ENCODE results near the gene PAX8. TPM values are rescaled to one million over a fixed set of nuclear protein-coding genes. Genes with fewer than 3 reads are reported as not detected.
"Not testable (repeated sequence)": the region's sequence is repeated elsewhere in the genome, so short reads cannot be mapped to it uniquely, and the experiment has no call there.

Gene PAX8
- total RNA-seq, 2 donors from 2014 or later = 1.3 to 13.2 TPM

DNA sequence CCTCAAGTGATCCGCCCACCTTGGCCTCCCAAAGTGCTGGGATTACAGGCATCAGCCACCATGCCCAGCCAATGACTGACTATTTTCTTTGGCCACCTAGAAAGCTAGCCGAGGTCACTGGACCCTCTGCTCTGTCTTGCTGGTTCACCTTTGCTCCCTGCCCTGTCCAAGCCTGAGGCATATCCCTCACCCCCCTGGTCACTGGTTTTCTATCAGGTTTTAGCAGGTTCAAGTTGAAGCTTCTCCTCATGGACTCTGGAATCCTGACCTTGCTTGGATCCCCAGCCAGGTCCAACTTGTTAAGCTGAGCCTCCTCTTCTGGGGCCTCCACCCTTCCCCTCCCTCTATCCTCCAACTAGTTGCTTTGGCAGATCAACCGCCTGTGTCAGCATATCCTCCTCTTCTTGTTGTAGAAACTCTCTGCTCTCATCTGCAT lies 33.4 kb downstream of the PAX8 start:
- intact Hi-C loops (cut with DNase I, micrococcal nuclease) = loop anchor here (5.0 kb wide), 1 partner anchor 127 kb away; no protein-coding TSS in a partner anchor
- DNase-seq (no peak), ATAC-seq (peak; percentile 22)

DNA sequence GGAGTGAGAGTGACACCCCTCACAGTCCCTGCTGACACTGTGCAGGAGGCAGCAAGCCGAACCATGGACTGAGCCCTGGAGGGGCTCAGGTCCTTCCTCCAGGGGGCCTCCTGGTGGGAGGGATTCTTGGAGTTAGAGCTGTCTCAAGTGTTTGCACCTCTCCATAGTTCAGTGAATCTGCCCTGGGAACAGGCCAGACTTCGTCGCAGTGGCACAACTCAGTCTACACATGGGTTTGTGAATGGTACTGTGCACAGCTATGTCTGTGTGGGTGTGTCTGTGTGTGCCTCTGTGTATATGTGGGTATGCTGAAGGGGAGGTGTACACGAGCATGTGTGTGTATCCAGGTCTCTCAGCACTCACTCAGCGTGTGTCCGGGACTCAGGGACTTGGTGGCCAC lies 36.4 kb downstream of the PAX8 start:
- intact Hi-C loops (cut with DNase I, micrococcal nuclease) = no loop called here
- DNase-seq (no peak), ATAC-seq (no peak)

DNA sequence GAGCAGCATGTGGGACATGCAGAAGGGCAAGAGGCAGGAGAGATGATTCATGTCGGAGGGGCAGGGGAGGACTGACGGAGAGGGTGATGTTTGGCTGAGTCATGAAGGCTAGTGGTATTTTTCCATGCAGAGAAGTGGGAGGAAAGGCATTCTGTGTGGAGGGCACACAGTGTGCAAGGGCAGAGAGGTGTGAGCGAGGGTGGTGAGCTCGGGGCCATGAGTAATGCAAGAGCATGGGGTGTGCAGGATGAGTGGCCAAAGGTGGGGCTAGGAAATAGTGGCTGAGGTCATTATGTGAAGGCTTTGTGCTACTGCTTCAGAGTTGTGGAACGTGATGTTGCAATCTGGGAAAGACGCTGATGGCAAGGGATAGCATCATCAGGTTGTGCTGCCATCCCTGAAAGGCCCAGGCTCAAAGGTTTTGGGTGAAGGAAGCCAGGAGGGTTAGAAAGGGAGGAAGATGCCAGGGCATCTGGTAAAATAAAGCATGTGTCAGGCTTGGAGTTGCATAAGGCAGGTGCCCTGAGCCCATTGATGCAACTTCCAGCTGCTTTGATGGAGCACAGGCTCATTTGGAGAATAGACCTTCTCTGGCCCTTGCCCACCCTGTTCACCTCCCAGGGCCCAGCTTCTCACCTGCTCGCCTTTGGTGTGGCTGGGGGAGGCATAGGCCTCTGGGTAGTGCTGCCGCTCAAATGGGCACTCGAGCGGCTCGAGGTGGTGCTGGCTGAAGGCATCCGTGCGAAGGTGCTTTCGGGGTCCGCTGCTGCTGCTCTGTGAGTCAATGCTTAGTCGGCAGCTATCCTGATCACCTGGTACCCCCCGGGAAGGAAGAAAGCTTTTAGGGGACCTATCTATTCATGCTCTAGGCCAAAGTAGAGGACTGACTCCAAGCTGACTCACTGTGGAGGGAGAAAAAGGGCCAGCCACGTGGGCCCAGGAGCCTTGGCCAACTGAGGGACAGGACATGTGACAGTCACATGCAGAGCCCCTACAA lies 37.5 kb downstream of the PAX8 start:
- intact Hi-C loops (cut with DNase I, micrococcal nuclease) = no loop called here

DNA sequence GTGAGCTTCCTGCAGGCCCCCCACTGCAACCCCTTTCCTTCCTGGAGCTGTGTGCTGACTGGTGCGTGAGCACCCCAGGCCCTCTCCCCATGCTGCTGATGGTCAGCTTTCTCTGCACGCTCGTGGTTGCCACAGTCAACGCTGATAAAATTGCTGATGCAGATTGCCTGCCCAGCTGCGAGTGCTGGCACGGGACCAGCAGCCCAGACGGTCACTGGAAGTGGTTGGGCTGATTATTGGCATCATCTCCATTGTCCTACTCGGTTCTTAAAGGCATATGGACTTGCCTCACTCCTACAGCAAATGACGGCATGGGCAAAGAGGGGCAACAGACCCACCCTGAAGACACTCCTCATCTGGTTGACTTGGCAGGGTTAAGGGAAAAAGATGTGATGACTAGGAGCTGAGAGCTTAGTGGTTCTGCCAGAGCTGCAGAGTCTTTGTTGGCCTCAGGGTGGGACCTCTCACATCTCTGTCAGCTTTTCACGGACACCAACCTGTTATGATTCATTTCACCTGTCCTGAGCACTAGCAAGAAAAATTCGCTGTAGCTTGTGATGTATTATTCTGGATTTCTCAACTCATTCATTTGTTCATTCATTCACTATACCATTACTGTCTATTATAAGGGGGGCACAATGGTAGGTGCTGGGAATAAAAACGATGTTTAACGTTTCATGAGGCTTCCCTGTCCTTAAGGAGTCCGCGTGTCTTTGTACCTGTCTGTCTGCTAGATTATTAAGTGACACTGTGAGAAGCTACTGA lies 38.4 kb downstream of the PAX8 start:
- intact Hi-C loops (cut with DNase I, micrococcal nuclease) = no loop called here
- ATAC-seq (no peak), DNase-seq (peak; percentile 72 to 74)

More for the DNA sequence above, 37.5 kb downstream of the PAX8 start:
- DNase-seq (peak in 1 of 2 donors; percentile 56), ATAC-seq (peak; percentile 50)

DNA sequence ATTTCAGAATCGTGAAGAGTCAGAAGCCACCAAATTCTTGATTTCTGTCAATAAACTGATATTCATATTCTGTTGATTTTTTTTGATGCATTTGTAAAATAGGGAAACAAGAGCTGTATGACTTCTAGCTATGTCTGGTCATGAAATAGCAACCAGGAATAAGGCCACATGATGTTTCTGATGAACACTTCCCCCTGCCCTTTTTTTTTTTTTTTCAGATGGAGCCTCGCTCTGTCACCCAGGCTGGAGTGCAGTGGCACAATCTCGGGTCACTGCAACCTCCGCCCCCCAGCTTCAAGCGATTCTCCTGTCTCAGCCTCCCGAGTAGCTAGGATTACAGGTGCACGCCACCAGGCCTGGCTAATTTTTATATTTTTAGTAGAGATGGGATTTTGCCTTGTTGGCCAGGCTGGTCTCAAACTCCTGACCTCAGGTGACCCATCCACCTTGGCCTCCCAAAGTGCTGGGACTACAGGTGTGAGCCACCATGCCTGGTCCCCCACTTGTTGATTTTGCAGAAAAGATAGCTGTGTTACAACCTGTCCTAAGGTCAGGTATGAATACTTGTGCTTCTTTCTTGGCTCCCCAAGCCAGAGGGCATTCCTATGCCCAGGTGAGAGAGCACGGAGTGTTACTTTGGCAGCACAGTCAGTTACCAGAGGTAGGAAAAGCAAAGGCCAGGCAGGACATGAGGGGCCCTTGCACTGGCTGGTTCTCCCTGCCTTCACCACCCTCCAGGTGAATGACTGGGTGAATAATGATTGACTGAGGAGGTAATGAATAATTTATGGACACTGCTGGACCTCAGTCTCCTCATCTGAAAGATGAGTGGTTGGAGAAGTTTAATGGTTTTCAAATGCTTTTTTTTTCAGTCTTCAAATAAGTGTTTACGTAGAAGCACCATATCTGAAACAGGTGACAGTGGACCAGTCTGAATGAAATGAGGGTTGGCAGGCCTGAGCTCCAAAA lies 39.6 kb downstream of the PAX8 start:
- intact Hi-C loops (cut with DNase I, micrococcal nuclease) = no loop called here
- ATAC-seq (no peak), DNase-seq (no peak)

DNA sequence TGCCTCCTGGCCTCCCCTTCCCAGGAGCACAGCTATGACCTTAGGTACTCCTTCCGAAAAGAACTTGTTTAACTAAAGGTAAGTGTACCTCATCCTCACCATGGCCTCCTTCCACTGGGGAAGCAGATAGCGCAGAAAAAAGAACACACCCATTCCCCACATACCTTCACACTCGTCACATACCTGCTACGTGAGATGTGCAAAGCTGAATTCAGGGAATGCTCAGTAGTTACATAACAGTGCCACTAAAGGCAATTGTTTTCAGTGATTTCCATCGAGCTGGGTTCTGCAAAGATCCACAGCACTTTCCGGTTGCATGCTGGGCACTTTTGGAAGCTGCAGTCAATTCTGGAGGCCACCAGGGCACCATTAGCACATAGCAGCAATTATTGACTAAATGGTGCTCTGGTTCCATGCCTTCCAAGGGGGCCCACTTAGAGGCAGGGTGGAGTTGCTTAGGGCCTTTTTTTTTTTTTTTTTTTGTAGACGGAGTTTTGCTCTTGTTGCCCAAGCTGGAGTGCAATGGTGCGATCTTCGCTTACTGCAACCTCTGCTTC lies 41.0 kb downstream of the PAX8 start:
- DNase-seq (no peak), ATAC-seq (no peak)
- intact Hi-C loops (cut with DNase I, micrococcal nuclease) = no loop called here

DNA sequence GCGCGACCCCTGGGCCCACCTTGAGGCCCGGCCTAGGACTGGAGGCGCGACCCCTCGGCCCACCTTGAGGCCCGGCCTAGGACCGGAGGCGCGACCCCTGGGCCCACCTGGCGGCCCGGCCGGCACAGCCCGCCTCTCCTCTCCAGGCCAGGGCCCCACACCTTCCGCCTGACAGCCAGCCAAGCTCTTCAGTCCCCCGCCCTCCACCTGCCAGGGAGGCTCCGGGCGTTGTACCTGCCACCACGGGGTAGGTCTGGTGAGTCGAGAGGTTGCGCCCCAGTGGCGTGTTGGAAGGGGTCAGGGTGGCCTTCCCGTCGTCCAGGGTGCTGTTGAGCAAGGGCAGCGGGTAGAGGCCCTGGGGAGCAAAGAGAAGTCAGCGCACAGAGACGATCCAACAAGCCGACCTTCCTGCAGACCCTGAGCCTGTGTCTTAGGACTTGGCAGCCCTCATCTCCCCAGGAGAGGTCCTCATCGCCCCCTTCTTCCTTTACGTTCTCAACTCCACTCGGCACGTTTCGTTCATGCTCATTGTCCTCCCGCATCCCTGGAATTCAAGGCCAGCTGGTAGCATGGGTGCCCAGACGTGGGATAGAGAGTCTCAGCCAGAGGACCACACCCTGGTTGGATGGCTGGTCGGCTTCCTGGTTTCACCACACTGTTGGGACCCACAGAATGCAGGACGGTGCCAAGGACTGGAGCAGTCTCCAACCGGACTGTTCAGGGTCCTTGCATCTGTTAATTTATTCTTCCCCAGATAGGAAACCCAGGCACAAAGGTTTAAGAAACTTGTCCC lies 42.2 kb downstream of the PAX8 start:
- peak in 1 of 2 donors; percentile 53 for DNase-seq
- intact Hi-C loops (cut with DNase I, micrococcal nuclease) = no loop called here
- peak; percentile 69 for ATAC-seq

DNA sequence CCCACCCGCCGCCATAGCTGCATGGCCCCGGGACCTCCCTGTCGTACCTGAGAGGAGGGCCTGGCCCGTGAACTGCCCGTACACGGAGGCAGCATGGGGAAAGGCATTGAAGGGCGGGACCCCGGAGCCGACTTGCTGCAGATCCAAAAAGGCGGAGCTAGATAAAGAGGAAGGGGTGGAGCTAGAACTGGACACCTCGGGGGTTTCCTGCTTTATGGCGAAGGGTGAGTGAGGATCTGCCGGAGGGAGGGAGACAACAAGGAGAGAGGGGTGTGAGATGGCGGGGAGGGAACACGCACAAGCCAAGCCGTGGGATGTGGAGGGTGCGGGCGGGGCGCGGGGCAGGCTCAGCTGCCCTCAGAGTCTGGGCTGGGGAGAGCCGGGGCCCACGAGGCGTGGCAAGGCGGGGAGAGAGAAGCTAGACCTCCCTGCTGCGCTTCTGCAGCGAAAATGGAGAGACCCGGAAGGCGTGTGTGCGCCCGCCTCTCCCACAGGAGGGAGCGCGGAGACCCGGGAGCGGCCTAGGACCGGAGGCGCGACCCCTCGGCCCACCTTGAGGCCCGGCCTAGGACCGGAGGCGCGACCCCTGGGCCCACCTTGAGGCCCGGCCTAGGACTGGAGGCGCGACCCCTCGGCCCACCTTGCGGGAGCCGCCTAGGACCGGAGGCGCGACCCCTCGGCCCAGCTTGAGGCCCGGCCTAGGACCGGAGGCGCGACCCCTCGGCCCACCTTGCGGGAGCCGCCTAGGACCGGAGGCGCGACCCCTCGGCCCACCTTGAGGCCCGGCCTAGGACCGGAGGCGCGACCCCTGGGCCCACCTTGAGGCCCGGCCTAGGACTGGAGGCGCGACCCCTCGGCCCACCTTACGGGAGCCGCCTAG lies 43.1 kb downstream of the PAX8 start:
- ATAC-seq = peak; percentile 85
- peak in 1 of 2 donors; percentile 79 for DNase-seq
- intact Hi-C loops (cut with DNase I, micrococcal nuclease) = not testable (repeated sequence)

DNA sequence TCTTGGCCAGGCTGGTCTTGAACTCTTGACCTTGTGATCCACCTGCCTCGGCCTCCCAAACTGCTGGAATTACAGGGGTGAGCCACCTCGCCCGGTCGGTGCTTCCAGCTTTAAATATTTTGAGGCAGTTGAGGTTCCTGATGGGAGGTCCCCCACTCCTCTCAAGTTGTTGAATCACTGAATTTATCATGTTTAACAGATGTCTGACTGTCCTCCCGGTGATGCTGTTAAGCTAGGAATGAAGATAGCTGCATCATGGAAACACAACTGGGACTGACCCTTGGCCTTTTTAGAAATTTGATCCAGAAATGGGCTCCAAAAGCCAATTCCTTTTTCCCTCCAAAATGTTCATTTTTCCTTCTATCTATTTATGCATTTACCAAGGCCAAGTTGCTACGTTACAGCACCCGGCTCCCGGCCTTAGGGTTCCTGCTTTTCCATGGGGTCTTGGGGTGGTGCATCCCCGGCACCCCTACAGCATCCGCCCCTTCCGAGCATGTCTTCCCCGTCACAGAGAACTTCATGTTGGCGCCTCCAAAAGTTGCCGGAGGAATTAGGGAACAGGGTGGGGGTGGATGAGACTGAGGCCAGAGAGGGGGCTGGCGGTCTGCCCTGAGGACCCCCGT lies 43.9 kb downstream of the PAX8 start:
- DNase-seq = no peak
- intact Hi-C loops (cut with DNase I, micrococcal nuclease) = no loop called here
- ATAC-seq = peak; percentile 4

DNA sequence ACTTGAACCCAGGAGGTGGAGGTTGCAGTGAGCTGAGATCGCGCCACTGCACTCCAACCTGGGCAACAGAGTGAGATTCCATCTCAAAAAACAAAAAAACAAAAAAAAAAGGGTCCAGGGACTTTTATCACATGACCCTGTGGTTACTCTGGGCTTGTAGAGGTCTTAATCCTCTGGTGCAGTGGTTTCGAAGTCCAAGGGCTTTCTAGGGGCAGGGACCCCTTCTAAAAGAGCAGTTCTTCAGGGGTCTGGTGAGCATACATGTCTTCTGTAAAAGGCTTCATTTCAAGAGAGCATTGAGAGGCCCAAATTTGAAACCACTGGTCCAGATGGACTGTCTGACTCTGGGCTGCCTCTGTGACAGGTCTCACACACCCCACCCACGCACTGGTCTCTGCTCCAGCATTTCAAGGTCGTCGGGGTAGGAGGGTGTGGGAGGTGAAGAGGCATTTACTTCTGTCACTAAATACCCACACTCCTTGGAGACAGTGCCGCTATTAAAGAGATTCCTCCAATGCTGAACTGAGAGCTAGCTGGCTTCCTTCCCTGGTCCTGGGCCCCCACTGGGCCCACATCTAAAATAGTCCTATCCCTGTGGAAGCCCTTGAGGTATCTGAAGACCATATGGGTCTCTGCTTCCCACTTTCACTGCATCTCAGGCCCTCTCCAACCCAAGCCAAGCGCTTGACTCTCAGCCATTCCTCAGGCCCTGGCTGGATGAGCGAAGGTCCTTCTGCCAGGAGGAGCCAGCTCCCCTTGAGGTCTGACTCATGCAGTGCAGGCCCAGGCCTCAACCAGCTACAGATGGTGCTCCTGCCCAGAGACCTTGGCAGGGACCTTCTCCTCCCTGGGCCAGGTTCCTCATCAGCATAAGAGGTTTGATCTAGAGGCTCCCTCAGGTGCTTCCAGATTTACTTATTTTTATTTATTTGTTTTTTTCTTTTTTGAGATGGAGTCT lies 44.8 kb downstream of the PAX8 start:
- intact Hi-C loops (cut with DNase I, micrococcal nuclease) = no loop called here
- no peak for ATAC-seq
- DNase-seq = no peak

DNA sequence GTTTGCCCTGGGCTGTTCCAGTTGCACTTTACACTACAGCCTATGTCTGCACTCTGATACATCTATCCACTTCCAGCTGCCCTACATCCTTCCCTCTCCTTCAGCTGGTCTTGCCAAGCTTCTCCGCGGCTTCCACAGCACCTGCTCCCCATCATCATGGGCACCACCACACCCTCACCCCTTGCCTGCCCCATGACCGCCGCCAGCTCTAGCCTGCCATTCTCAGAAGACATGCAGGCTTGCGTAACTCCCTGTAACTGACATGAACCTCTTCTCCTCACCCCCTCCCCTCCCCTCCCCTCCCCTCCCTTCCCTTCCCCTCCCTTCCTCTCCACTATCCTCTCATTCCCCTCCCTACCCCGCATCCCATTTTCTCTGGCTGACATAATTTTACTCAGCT lies 46.0 kb downstream of the PAX8 start:
- ATAC-seq (no peak), DNase-seq (no peak)
- intact Hi-C loops (cut with DNase I, micrococcal nuclease) = no loop called here

DNA sequence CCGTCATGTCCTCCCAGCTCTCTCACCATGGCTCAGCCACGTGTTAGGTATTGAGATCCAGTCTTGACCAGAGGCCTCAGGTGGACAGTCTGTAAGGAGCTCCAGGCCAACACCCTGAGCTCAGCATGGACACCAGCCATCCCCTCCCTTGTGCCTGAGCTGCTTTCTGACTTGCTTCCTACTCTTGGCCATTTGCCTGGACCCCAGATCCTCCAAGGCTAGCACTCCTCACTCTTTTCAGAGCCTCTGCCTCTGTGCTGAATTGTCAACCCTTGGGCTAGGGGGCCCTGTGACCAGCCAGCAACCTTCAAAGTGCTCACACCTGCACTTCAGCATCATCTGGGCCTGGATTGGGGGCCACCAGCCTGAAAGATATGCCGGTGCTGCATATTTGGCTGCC lies 46.6 kb downstream of the PAX8 start:
- no peak for DNase-seq
- ATAC-seq = no peak
- intact Hi-C loops (cut with DNase I, micrococcal nuclease) = no loop called here

DNA sequence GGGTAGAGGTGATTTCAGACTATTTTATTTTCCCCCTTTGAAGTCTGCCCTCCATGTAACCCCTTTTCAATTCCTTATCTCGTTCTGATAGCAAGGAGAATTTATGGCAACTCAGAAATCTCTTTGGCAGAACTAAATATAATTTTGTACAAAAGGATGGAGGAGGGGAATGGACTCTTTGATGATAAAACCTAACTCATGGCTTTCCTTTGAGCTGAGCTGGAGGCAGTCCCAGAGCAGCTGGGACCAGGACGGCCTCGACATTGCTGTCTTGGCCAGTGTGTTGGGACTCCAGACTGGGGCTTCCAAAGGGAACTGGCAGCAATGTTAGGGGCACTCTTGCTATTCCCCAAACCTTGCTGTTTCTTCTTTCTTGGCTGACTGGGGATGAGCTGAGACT lies 47.7 kb downstream of the PAX8 start:
- DNase-seq = no peak
- intact Hi-C loops (cut with DNase I, micrococcal nuclease) = no loop called here
- ATAC-seq = no peak

DNA sequence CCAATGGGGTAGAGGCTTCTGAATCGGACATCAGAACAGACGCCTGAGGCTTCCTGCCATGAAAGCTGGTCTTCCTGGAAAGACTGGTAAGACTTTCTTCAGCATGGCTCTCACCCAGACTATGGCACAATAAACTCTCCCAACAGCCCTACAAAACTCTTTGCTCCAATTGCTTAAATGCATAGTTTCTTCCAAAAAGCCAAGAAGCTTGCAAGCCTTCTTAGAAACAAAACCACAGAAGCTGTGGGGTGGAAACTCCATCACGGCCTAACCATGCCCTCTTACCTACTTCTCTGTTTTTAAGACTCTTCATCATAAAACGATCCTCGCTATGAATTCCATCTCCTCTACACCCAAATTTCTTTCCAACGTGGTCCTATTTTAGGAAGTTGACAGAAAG lies 48.2 kb downstream of the PAX8 start:
- intact Hi-C loops (cut with DNase I, micrococcal nuclease) = no loop called here
- ATAC-seq = no peak
- no peak for DNase-seq

DNA sequence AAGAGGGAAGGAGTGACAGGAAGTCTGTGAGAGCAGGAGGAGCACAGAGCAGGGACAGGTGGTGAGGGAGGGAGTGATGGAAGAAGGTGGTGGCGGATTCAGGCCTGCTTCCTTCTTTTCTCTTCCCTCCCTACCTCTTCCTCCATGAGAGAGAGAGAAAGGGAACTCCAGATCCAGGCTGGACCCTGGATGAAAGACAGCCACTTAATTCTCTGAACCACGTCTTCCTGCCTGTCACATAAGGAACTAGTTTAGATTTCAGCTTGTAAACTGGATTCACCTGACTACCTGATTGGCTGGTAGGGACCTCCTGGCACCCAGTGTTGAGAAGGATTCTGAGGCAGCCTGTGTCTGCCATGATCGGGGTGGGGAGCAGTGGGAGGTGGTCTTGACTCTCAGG lies 48.9 kb downstream of the PAX8 start:
- DNase-seq (no peak), ATAC-seq (peak; percentile 53)
- intact Hi-C loops (cut with DNase I, micrococcal nuclease) = no loop called here

Data from left colon (tissue), 2 donors.